Measurements from ENCODE around the gene SKAP1.

SKAP1 gene

DNA sequence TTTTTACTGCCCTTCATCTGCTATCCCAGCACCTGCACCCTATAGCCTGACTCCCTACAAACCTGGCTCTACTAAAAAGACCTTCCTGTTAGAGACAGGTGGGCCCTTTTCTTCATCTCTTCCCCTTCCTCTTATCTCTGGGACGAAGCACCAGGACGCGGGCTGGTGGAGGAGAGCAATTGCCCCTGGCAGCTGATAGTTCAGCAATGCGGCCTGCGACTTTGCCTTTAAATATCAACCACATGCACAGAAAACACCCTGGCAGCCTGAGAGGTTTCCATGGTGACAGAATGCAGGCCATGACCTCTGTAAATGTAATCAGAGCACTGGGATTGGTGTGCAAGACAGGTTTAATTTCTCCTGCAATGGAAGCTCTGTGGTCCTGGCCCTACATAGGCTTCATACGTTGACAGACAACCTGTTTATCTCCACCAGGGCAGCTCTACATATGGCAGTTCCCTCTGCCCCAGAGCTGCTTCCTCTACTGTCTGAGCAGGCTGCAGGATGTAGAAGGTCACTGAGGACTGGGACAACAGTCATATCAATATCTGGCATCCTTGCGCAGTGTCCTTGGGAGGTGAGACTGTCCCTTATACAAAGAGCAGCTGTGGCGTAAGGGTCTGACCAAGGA, 10.0 kb upstream of the SKAP1 start:
- no peak for DNase-seq (ENCODE audit: extremely low read depth, low read depth)
- TF ChIP-seq, protein P1, sequence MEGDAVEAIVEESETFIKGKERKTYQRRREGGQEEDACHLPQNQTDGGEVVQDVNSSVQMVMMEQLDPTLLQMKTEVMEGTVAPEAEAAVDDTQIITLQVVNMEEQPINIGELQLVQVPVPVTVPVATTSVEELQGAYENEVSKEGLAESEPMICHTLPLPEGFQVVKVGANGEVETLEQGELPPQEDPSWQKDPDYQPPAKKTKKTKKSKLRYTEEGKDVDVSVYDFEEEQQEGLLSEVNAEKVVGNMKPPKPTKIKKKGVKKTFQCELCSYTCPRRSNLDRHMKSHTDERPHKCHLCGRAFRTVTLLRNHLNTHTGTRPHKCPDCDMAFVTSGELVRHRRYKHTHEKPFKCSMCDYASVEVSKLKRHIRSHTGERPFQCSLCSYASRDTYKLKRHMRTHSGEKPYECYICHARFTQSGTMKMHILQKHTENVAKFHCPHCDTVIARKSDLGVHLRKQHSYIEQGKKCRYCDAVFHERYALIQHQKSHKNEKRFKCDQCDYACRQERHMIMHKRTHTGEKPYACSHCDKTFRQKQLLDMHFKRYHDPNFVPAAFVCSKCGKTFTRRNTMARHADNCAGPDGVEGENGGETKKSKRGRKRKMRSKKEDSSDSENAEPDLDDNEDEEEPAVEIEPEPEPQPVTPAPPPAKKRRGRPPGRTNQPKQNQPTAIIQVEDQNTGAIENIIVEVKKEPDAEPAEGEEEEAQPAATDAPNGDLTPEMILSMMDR (IDR thresholded peaks at IDR 0.05; ENCODE audit: low read depth, low read length) = no peak

DNA sequence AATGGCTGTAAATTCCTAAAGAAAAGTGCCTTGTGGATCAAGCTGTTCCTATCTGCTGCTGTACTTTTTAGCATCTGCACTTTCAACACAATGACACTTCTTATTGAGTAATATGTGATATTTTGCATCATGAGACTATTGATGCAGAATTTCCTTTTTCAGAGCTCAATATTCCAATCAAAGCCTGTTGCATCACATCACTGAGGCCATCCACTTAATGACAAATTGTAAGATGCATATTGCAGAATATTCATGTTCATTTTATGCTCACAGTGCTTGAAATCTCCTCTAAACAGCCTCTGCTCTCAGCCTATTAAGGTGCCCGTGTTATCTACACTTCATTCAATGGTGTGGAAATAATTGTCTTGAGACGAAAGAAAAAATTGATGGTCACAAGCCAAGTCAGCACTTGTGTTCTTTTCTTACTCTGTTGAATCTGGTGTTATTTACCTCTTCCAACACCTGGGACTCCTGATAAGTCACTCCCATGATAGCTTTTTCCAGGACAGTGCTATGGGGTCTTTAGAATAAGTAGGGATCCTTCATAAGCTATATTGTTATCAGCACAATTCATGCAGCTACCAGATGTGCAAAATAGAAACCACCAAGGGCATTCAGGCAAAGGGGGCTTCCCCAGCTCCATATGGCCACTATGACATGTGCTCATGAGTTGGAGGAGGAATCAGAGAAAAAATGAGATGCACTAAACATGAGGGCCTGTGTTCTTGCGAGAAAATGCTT, 9.3 kb upstream of the SKAP1 start:
- no peak for DNase-seq (ENCODE audit: extremely low read depth, low read depth)
- TF ChIP-seq, protein P1 (IDR thresholded peaks at IDR 0.05; ENCODE audit: low read depth, low read length) = no peak

DNA sequence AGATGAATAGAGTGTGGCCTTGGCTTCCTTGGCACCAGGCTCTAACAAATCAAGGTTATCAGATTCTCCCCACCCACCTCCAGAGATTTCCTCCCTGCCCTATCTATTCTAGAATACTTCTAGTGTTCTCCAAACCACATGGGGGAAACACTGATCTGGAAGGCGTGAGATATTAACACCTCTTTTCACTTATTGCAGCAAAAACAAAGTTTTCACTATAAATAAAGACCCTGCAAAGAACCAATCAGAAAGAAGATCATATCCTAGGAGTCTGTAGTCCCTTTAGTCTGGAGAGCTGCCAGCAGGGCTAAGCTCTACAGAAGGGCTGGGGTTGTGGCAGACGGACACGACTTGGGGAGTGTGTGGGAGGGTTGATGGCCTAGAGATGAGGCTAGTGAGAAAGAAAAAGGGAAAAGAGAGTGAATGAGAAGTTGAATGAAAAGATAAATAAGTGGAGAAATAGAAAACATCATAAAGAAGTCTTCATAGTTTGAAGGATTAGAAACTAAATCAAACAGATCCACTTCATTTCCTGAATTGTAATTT, 8.6 kb upstream of the SKAP1 start:
- TF ChIP-seq, protein P1 (IDR thresholded peaks at IDR 0.05; ENCODE audit: low read depth, low read length) = no peak
- DNase-seq (ENCODE audit: extremely low read depth, low read depth) = no peak

DNA sequence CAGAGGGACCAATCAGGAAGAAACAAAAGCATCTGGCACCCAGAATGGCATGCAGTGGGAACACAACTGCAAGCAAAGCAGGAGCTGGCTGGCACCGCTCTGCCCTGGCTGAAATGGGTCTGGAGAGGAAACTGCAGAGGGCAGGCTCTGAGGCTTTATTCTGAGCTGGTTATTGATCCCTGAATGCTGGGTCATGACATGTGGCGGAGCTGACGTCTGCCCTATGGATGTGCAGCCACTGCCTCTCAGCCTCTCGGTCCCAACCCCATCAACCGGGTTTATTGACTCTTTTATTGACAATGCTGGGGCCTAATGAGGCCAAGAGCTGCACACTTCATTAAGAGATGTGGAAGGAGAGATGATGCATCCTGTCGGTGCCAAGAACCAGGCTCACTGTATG, 3.9 kb upstream of the SKAP1 start:
- TF ChIP-seq, protein P1 (IDR thresholded peaks at IDR 0.05; ENCODE audit: low read depth, low read length) = no peak
- no peak for DNase-seq (ENCODE audit: extremely low read depth, low read depth)

DNA sequence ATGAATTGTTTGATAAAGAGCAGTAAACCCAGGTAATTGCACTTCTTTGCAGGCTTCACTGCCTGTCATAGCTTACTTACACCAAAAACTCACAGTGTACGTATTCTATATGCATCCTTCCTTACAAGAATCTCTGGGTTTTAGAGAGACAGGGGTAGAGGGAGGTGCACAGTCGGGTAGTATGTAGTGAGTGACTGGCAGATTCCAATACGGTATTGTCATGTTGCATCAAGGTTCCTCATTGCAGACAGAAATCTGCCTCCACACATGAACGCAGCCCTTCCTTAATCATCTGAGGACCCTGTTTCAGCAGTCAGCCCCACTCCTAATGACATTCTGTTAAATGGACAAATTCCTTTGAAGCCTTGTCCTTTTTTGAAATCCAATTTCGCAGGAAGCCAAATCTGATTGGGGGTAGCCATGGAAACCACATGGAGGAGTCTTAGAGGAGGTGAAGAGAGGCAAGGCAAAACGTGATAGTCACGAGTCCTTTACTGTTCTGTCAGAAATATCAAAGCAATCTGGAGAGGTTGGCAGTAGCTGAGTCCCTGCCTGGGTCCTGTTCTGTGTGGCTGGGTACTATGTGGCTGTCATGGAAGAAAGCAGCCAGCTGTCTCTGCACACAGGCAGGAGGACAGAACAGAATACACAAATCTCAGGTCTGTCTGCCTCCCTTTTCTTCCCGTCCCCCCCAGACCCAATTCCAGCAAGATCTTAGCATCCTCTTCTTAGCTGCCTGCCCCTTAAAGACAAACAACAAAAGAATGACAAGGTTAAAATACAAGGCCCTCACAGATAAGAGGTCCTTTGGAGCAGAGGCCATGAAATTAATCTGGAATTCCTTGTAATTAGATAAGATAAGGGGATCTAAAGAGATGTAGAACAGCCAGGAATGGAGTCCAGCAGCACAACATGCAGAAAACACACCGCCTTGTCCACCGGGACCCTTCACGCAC, 3.1 kb upstream of the SKAP1 start:
- TF ChIP-seq, protein P1 (IDR thresholded peaks at IDR 0.05; ENCODE audit: low read depth, low read length) = no peak
- no peak for DNase-seq (ENCODE audit: extremely low read depth, low read depth)

DNA sequence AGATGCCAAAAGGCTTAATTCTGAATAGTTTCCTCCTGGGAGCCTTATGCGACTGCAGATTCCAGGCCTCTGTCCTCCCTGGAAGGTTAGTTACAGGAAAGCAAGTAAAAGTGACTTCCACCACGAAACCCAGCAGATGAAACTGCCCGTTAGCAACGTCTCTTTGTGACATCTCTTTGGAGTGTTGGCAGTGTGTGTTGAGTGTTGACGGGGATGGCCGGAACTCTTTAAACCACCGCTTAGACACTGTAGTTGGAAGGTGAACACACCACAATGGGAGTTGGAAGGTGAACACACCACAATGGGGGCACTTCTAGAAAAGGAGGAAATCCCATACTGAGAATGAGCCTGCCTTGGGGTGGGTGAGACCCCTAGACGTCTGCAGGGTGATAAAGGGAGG, 858 bp downstream of the SKAP1 start:
- no peak for DNase-seq (ENCODE audit: extremely low read depth, low read depth)
- TF ChIP-seq, protein P1 (IDR thresholded peaks at IDR 0.05; ENCODE audit: low read depth, low read length) = no peak

Data from AG09319 (cell line).